T-helper 9 cell (primary cell): ENCODE data around the gene LEMD3.

ENCODE experiments used
- DNase-seq: peaks from one replicate; pipeline ENCODE4 v3.0.0-alpha.2; 2020

Gene LEMD3

DNA sequence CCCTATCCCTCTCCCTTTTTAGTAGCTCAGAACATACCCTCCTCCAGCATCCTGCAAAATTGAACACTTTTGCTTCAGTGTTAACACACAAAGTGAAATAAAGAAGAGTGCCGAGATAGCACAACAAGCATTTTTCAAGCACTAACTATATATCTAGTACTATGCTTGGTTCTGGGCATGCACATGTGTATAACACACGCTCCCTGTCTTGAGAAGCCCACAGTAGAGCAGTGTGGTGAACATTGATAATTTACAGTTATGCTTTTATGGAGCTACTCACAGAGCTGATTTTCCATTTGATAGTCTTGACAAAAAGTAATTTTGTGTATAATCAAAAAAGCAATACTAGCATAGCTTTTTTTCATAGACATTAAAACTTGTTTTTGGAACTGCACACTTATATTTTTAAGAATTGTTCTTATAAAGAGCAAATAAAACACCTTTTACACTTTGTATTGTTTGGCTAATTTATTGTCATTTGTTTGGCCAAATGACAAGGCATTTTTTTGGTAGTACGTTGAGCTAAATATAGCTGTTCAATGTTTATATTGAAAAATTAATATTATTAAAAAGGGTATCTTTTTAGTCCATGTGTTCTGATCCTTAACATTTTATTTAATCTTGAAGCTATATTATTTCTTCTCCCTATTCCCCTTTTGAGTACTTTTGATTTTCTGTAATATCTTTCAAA is 39.7 kb downstream of the LEMD3 start:
- DNase-seq: no peak

DNA sequence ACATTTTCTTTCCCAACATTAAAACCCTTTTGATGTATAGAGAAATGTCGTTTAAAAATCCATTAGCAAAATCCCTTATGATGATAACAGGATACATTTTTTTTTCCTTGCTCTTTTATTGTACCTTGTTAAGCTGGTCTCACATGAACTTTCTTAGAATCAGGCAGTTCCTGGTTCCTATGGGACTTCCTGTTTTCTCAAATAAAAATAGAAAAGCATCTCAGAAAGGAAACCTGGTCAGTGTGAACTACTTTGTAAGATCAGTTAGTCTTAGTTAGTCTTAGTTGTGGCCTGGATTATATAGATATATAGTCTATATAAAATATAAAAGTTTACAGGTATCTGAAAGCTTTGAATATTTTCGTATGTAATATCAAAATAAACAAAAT is 40.3 kb downstream of the LEMD3 start:
- no peak for DNase-seq

DNA sequence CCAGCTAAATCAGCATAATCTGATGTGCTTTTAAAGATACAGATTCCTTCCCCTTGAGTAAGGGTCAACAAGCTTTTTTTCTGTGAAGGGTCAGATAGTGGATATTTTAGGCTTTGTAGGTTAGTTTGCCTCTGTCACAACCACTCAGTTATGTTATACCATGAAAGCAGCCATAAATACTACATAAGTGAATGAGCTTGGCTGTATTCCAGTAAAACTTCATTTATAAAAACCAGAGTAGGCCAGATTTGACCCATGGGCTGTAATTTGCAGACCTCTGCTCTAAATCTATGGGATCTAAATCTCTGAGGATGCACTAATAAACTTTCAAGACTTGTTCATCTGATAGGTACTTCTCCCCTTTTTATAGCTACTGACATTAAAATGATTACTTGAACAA is 47.7 kb downstream of the LEMD3 start:
- no peak for DNase-seq

DNA sequence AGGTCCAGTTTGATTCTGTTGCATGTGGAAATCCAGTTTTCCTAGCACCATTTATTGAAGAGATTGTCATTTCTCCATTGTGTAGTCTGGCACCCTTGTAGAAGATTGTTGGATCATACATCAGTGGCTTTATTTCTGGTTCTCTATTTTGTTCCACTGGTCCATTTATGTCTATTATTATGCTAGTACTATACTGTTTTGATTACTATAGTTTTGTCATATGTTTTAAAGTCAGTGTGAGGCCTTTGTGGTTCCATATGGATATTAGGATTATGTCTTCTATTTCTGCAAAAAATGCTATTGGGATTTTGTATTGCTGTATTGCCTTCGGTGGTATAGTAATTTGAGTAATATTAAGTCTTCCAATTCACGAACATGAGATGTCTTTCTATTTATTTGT is 51.4 kb downstream of the LEMD3 start:
- DNase-seq: no peak

DNA sequence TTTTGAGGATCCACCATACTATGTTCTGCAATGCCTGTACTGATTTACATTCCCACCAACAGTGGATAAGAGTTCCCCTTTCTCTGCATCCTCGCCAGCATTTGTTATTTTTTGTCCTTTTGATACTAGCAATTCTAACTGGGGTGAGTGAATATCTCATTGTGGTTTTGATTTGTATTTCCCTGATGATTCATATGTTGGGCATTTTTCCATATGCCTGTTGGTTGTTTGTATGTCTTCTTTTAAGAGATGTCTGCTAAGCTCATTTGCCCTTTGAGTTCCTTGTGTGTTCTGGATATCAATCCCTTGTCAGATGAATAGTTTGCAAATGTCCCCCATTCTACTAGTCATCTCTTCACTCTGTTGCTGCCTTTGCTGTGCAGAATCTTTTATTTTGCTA is 60.1 kb downstream of the LEMD3 start:
- no peak for DNase-seq

DNA sequence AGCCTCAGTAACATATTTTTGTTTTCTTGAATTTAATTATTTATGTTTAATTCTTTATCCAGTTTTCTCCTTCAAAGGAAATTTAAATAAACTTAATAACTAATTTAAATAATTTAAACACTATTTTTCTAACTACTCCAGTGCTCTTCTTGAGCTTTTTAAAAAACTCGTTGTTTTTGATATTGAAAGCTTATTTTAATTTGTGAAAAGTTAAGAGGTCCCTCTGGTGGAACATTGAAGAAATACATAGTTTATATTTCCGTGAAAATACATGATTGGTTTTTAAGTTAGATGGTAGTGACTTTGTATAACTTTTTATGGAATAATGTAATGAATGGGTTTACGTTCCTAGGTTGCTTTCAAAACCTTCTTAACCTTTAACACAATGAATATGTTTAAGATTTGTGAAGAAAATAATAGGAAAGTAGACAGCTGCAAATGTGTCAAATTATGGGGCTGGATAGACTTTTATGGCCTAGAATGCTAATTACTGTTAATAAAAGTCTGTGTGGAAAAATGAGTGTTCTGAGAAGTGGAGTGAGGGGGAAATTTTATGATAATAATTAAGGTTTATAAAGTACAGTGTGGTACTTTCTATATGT is 63.2 kb downstream of the LEMD3 start:
- no peak for DNase-seq

DNA sequence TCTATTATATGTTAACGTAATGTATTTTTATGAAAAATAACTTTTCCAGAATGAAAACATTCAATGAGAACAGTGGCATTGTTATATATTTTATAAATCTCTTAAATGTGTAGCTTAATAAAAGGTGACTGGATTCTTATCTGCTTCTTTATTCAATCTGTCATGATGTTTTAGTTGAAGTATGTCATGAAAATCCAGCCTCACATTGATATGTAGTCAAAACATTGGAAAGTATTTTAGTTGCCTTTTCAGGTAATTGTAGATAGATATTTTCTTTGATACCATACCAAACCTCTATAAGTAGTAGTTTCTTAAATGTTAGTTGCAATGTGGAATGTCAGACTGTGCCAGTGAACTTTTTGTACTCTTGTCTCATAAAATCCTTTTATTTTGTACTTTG is 67.8 kb downstream of the LEMD3 start:
- no peak for DNase-seq

DNA sequence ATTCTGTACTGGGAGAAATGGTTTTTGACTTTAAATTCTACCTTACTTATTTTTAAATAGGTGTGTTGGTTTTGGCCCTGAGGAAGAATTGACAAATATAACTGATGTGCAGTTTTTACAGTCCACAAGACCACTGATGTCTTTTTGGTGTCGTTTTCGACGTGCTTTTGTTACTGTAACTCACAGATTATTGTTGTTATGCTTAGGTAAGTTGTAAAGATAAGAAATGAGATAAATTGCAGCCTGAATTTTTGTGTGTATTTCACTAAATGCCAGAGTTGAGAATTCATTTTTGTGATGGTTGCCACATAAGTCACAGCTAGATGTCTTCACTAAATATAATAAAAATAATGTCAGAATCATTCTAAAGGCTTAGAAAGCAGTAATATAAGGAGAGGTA is 69.2 kb downstream of the LEMD3 start:
- no peak for DNase-seq

DNA sequence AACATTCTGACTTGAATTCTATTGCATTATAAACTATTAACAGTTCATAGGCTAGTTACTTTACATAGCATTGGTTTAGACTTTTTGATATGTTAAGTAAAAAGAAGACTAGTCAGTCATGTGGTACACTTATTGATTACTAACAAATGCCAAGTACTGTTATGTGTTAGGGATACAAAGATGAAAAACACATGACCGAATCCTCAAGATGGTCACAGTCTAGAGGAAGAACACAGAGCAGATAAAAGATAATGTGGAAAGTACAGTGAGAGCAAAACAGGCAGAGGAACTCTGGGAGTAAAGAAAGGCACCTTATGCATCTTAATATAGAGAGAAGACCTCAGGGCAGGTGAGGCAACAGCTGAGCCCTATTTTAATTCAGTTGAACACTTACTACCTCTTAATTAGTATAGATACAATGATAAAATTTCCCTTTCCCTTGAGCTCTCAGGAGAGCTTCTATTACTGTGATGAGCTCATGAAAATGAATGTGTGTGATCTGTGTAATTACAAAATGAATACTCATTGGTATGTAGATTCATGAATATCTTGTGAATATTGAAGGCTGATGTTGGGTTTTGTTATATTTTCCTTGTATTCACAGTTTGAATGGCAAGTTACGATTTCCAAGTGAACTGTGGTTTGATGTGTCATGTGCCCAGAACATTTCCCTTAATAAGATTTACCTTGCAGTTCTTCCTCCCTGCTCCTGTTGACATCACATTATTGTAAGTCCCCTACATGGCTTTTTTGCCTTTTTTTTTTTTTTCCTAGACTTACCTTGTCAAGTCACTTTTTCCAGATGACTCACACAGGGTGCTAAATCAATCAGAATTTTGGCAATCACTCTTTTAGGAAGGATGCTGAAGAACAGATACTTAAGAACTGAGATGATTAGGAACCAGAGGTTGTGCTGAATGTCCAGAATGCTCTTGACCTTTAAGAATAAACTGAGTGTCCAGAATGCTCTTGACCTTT is 79.6 kb downstream of the LEMD3 start:
- no peak for DNase-seq

DNA sequence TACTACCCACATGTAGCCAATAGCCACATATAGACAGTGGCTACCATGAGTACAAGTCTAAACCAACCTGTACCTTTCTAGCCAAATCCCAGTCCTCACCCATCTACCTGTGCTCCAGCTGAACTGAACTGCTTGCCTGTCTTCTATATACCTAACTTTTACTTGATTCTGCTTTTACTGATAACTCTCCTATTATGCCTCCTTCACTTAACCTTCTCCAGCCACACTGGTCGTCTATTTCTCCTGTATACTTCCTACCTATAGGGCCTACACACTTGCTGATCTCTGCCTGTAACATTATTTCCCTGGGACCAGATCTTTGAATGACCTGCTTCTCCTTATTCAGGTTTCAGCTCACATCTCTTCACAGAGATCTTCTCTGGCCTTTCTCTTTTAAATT is 83.1 kb downstream of the LEMD3 start:
- DNase-seq: no peak

DNA sequence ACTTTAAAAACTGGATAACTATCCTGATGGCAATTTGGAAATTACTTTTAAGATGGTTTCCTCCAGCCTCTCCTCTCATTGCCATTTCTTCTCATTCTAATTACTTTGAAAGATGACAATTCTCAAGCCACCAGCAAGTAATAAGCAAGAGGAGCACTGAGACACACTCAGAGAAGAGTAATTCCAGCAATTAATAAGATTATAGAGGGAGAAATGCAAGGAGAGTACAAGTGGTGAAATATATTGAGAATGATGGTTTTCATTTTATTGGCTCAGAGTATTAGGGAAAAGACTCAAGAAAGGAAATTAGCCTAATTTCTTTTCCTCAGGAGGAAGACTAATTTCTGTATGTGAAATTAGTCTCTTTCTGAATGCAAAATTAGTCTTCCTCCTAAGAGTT is 88.6 kb downstream of the LEMD3 start:
- no peak for DNase-seq

DNA sequence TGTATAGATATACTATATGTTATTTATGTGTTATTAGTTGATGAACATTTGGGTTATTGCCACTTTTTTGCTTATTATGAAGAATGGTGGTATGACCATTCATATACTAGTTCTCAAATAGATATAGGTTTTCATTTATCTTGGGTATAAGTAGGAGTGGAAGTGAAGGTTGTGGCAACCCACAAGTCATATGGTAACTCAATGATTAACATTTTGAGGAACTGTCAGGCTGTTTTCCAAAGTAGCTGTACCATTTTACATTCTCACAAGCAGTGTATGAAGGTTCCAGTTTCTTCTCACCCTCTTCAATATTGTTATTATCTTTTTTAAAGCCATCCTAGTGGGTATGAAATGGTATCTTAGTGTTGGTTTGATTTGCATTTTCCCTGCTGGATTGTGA is 90.1 kb downstream of the LEMD3 start:
- no peak for DNase-seq

DNA sequence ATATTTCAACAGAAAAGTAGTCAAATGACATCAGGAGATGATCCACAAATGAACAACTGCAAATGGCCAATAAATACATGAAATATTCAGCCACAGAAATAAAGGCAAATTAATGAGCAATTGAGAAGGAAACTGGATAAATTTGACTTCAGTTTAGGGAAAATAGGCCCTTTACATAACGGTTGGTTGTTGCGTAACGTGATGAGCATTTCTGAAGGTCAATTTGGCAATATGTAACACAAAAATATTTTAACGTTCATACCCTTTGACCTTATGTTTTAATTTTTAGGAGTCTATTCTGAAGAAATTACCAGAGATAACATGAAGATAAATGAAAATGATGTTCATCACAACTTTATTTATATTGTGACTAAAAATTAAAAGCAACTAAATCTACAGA is 94.4 kb downstream of the LEMD3 start:
- no peak for DNase-seq

DNA sequence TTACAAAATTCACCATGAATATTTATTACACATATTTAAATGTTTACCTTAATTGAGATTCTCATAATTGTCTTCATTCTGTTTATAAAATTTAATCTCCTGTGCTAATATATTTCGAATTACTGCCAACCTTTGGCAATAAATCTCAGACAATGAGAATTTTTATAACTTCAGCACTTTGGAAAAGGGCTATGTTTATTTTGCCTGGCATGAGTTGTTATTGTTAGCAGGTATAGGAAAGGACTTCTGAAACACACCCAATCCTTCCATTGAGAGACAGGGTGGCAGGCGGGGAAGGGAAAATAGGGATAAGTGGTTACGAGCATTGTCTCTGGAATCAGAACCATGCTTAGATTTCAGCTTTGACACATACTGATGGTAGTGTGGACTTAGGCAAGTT is 97.0 kb downstream of the LEMD3 start:
- DNase-seq: no peak

DNA sequence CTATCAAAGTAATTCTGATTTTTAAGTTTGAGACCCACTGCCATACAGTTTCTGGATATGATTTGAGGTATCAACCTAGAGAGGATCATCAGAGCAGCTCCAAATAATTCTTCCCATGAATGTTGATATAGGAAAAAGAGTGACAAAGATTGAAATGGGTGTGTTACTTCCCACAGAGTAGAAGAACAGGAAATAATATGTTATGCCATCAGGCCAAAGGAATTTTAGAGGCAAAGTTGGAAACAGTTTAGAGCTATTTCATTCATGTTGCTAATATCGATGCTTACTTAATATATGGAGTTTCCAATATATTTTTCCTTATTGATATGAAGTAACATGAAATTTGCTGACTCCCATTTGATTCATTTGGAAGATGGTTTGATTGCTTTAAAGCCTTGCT is 100.2 kb downstream of the LEMD3 start:
- no peak for DNase-seq

DNA sequence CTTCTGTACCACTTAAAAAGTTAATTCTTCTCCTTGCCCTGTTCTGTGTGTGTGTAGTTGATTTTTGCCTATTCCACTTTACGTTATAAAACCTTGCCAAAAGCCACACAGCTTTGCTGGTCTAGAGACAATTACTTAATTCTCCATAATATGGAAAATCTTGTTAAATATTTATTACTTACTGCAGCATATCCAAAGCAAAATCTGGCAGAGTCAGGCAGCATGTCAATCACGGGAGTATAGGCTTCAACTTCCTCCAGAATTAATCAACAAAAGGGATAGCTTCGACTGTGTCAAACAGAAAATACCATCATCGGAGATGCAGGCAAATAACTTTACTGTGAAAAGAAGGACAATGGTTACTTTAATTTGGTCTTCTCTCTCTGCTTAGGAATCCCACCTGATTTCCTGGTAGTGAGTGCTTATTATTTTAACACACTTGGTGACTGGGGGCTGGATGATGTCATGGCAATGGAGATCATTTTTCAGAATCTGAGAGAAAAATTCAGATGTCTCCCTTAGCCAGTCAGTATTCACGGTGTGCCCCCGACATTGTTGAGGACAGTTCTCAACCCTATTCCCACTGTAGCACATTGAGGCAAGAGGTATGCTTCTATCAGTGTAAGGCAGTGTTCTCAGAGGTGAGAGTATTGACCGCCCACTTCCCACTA is 105.4 kb downstream of the LEMD3 start:
- DNase-seq: no peak

DNA sequence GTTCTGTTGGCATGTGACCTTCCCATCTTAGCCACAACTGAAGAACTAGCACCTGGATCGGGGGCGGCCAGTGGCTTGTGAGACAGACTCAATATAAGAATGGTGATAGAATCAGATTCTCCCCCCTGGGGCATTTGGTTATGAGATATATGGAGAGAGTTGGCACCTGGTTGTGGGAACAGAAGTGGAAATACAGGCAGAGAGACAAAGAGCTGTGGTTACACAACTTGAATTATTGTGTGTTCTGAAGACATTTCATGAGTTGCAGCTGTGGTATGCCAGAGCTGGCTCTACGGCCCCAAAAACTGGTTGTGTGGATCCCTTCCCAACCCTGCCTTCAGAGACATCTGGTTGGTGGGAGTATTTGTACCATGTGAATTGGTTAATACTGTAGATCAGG is 106.2 kb downstream of the LEMD3 start:
- DNase-seq: no peak

DNA sequence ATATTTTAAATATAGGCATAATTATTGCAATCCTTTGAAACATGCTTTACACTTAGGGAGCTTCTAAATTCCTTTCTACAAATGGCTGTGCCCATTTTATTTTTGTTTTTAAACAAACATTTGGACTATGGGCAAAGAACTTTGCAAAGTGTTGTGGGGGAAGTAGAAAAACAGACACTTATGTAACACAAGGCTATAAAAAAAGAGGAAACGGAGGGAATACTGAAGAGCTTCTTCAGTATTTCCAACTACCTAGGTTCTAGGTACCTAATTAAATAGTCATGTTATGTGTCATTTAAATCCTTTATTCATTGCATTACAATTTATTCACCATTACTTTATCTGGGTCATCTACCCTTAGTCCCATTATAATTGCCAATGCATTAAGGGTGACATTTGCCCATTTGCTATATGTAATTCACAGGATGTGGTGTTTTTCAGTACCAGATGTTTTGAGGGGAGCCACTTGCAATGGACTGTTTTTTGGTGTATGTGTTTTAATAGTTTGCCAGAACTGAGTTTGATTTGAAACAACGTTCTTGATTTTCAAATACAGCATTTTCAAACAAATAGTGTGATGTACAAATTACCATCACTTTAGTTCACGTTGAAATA is 107.6 kb downstream of the LEMD3 start:
- no peak for DNase-seq

DNA sequence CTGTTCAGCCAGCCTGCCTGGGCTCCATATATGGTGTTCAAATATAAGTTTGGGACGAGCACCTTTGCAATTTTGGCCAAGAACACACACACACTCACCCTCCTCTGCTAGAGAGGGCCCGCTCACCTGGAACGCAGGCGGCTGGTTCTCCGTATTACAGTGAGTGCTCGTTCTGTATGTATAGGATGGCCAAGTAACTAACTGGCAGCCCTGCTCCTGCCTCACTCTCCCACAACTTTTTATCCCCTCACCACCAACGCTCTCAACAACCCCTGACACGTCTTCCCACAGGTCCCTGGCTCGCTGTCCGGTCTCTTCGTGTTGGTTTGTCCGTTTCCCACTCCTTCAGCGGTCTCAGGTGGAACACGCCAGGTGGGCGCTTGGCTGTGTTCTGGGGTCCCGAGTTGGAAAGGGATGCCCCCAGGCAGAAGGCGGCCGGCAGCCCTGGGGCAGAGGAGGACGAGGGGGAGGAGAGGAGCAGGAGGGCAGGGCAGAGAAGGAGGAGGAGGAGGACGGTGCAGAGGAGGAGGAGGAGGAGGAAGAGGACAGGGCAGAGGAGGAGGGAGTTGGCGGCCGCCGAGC is 108.7 kb downstream of the LEMD3 start:
- no peak for DNase-seq

DNA sequence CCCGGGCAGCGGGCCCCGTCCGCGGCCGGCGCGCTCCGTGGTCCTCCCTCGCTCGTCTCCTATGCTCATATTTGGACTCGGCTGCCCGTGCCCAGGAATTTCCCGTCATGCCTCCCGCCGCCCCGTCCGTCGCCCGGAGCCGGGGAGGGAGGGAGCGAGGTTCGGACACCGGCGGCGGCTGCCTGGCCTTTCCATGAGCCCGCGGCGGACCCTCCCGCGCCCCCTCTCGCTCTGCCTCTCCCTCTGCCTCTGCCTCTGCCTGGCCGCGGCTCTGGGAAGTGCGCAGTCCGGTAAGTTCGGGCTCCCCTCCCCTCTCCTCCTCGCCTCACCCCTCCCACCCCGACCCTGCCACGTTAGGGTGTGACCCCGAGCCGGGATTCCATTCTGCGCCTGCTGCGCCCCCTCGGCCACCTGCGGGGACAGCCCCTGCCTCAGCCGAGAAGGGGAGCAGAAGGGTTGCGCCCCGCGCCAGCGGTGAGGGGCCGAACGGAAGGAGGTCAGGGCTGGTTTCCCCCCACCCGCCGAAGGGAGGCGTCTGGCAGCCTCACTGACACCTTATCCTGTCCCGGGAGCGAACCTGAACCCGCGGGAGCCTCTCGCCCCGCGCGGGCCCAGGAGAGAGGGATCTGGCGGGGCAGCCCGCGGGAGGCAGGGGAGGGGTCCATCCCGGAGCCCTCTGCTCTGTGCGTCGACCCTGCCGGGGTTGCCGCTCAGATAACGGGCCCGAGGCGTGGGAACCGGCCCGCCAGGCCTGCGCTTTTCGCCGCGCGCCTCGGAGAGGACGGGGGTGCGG is 109.4 kb downstream of the LEMD3 start, which contains the start of gene MSRB3:
MSRB3 (plus strand) TSS at position 108 of the 793 bp plus-strand sequence. CDS start 29,897 bp downstream, outside the sequence.
- DNase-seq: no peak

DNA sequence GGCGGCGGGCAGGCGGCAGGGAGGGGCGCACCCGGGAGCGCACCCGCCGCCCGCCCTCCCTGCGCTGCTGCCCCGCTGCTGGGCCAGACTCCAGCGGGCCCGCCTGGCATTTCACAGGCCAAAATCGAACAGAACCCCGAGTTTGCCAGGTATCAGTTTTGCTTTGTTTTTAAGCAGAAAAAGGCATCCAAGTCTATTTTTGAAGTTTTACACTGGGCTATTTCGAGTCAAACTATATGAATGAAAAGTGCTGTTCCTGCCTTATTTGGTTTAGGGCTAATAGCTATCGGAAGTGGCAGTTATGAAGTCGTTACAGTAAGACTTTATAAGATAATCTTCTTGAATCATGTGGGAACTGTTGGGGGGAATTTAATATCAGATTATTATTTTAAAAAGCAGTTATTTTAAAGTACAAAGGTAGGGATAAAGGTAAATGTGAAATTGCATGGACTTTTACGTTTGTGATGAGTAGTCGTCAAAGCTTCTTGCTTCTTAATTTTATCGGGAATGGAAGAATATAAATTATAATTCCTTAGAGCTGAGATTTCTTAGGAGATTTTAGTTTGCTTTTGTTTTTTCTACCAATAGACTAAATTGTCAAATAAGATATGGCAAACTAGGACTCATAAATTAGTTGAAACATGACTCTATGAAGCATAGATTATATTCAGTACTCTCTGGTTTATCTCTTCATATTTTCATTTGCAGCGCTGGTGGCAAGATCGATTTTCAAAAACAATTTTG is 110.2 kb downstream of the LEMD3 start:
- no peak for DNase-seq
